ENCODE results near the gene CEACAM16.

- no peak for TF ChIP-seq FOXK2 (IDR thresholded peaks at IDR 0.05)
- no peak for TF ChIP-seq FOXM1 (IDR thresholded peaks at IDR 0.05; ENCODE audit: borderline replicate concordance)
- no peak for TF ChIP-seq FOXA1 (IDR thresholded peaks at IDR 0.05)
- no peak for TF ChIP-seq SP1 (IDR thresholded peaks at IDR 0.05)
These were observed 13.1 kb upstream of the CEACAM16 start for GRCh38 chr19:44685877-44686276.

All from HEK293T (cell line).